DOHH2 (cell line): ENCODE measurements around the gene MARCHF5.

Source experiments
- H3F3A ChIP-seq: fragments of 200-600 bp; sonication (generic), shearing (Covaris generic); 2 replicates; pipeline ENCODE4 v1.6.0; 2016; ENCODE audit warnings: antibody characterized with exemption, mild to moderate bottlenecking; ENCODE audit not compliant: control insufficient read depth, insufficient read depth
- H3K27ac ChIP-seq: fragments of 200-600 bp; sonication (generic); 2 replicates; pipeline ENCODE4 v1.5.1; 2014; ENCODE audit warnings: low read depth, mild to moderate bottlenecking, low read length, moderate library complexity
- H3K27me3 ChIP-seq: fragments of 200-600 bp; sonication (generic); 2 replicates; pipeline ENCODE4 v1.6.1; 2014; ENCODE audit warnings: mild to moderate bottlenecking, low read length, mixed read lengths; ENCODE audit not compliant: control insufficient read depth
- H3K36me3 ChIP-seq: fragments of 200-600 bp; sonication (generic); 2 replicates; pipeline ENCODE4 v1.6.1; 2014; ENCODE audit warnings: mild to moderate bottlenecking, low read length, moderate library complexity, mixed read lengths; ENCODE audit not compliant: control insufficient read depth
- H3K4me1 ChIP-seq: fragments of 200-600 bp; sonication (generic); 2 replicates; pipeline ENCODE4 v1.6.1; 2014; ENCODE audit warnings: mild to moderate bottlenecking, low read length, mixed read lengths; ENCODE audit not compliant: control insufficient read depth
- H3K4me2 ChIP-seq: fragments of 200-600 bp; sonication (generic); 2 replicates; pipeline ENCODE4 v1.6.0; 2014; ENCODE audit warnings: mild to moderate bottlenecking, low read length, moderate library complexity
- H3K4me3 ChIP-seq: fragments of 200-600 bp; sonication (generic); 2 replicates; pipeline ENCODE4 v1.5.1; 2014; ENCODE audit warnings: mild to moderate bottlenecking, low read length, mixed read lengths
- H3K79me2 ChIP-seq: fragments of 200-600 bp; sonication (generic); 2 replicates; pipeline ENCODE4 v1.6.1; 2014; ENCODE audit warnings: mild to moderate bottlenecking, low read length, mixed read lengths; ENCODE audit not compliant: control insufficient read depth
- H3K9me2 ChIP-seq: fragments of 200-600 bp; sonication (generic); replicated peaks from 2 replicates; pipeline ENCODE4 v1.6.1; 2014; ENCODE audit warnings: mild to moderate bottlenecking, low read length, mixed read lengths; ENCODE audit not compliant: control insufficient read depth
- H3K9me3 ChIP-seq: fragments of 200-600 bp; sonication (generic); 2 replicates; pipeline ENCODE4 v1.6.1; 2014; ENCODE audit warnings: antibody characterized with exemption, low read length, mixed read lengths; ENCODE audit not compliant: control insufficient read depth, insufficient read depth
- H4K20me1 ChIP-seq: fragments of 200-600 bp; sonication (generic); 2 replicates; pipeline ENCODE4 v1.6.0; 2014; ENCODE audit warnings: low read depth, mild to moderate bottlenecking, antibody characterized with exemption, low read length, moderate library complexity; ENCODE audit not compliant: control insufficient read depth, insufficient read depth
- CTCF ChIP-seq: fragments of 200-600 bp; sonication (generic); IDR thresholded peaks from one replicate; pipeline ENCODE4 v1.5.1; 2014; ENCODE audit warnings: antibody characterized with exemption, mild to moderate bottlenecking, low read depth, low read length; ENCODE audit not compliant: poor library complexity, severe bottlenecking
- EZH2phosphoT487 ChIP-seq: fragments of 200-600 bp; sonication (generic); IDR thresholded peaks from 2 replicates; pipeline ENCODE4 v1.6.1; 2017; ENCODE audit warnings: borderline replicate concordance, mild to moderate bottlenecking, antibody characterized with exemption, low read length, moderate library complexity, mixed read lengths

Gene MARCHF5, protein sequence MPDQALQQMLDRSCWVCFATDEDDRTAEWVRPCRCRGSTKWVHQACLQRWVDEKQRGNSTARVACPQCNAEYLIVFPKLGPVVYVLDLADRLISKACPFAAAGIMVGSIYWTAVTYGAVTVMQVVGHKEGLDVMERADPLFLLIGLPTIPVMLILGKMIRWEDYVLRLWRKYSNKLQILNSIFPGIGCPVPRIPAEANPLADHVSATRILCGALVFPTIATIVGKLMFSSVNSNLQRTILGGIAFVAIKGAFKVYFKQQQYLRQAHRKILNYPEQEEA

GRCh38 chr10:92290837-92291615 lies at the start of gene MARCHF5, which contains the start of gene CPEB3:
Gene MARCHF5, plus strand, starts transcription at chr10:92291167. Its CDS starts 328 bp downstream, at chr10:92291495.
Gene CPEB3, minus strand, starts transcription at chr10:92291078. Its CDS starts 50,728 bp downstream, at chr10:92240350.
- no peak for TF ChIP-seq EZH2phosphoT487
- TF ChIP-seq CTCF, result peak; percentile 48
- Histone ChIP-seq H3F3A (no peaks in the 10 kb centered on the region; the same call in 1 of the 2 replicates), H3K36me3 (peaks cover 10% of the 10 kb centered on the region), H3K9me2 (no peaks in the 10 kb centered on the region), H3K79me2 (peaks cover 42% of the 10 kb centered on the region), H3K27me3 (peaks cover 15% of the 10 kb centered on the region), H3K4me2 (peak within 1 kb of the TSS; percentile 93), H3K27ac (peak within 1 kb of the TSS; percentile 45), H3K9me3 (no peaks in the 10 kb centered on the region), H3K4me1 (peaks cover 21% of the 10 kb centered on the region), H3K4me3 (peak within 1 kb of the TSS; percentile 99), H4K20me1 (no peaks in the 10 kb centered on the region)

DNA sequence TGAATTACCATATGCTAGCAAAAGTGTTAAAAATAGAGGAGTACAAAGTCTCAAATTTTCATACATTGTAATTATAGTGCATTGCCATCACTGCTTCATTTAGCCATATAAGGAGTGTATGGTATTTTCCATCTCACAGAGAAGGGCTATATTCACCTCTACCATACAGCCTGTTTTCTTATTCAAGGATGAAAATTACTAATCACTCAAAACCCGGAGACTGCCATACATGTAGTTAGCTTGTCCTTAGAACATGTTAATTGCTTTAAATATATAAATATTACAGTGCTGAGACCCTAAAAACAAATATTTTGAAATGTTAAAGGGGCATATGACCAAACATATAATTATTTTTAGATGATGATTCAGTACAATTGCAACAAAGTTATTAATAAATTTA lies 49.5 kb upstream of the MARCHF5 start:
- Histone ChIP-seq H3K4me2 (peak overlapping the region; percentile 88), H3K36me3 (no peaks in the 10 kb centered on the region), H3K4me3 (peak overlapping the region; percentile 84), H3F3A (peaks cover 14% of the 10 kb centered on the region), H3K27ac (peak overlapping the region; percentile 34; the same call in 1 of the 2 replicates), H3K79me2 (no peaks in the 10 kb centered on the region), H3K4me1 (peaks cover 44% of the 10 kb centered on the region), H3K27me3 (peaks cover 29% of the 10 kb centered on the region), H4K20me1 (0 out of 2 replicates have a peak, but pooled peaks cover 4% of the 10 kb centered on the region), H3K9me3 (no peaks in the 10 kb centered on the region), H3K9me2 (no peaks in the 10 kb centered on the region)
- no peak for TF ChIP-seq CTCF
- TF ChIP-seq EZH2phosphoT487, result no peak

DNA sequence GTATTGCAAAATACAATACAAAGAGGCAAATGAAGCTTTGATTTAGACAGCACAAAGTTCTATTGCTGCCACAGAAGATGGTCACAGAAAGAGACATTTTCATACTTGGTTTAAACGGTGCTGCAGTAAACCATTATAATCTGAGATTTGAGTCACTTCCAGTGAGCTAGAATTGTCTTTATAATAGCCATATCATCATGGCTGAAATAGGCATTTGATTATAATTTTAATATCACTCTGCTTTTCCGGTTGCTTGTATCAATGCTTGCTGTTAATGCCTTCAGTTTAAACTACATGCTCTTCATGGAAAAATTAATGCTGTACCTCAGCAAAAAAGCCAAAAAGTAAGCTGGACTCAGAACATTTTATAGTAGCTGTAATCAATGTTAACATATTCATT lies 48.6 kb upstream of the MARCHF5 start:
- H3F3A ChIP-seq, result peaks cover 14% of the 10 kb centered on the region
- TF ChIP-seq EZH2phosphoT487, result no peak
- TF ChIP-seq CTCF, result no peak
- no peak overlapping the region for H3K4me3 ChIP-seq
- no peaks in the 10 kb centered on the region for H3K9me3 ChIP-seq
- H3K27me3 ChIP-seq, result peaks cover 29% of the 10 kb centered on the region
- no peak overlapping the region for H3K27ac ChIP-seq
- H3K9me2 ChIP-seq, result no peaks in the 10 kb centered on the region
- no peaks in the 10 kb centered on the region for H3K36me3 ChIP-seq
- H3K79me2 ChIP-seq, result no peaks in the 10 kb centered on the region
- H3K4me1 ChIP-seq, result peaks cover 44% of the 10 kb centered on the region
- 0 out of 2 replicates have a peak, but pooled peaks cover 4% of the 10 kb centered on the region for H4K20me1 ChIP-seq
- H3K4me2 ChIP-seq, result peak overlapping the region; percentile 81
